Muscle layer of colon (tissue), 2 donors: ENCODE results near the gene HMG20A.
A peak's percentile ranks its signal among the peaks of the same experiment; 100 is the strongest.

Experiments
- H3K27ac ChIP-seq: one replicate; pipeline ENCODE4 v1.7.0; 2013; ENCODE audit warnings: low read depth, mild to moderate bottlenecking, low read length, moderate library complexity
- H3K27me3 ChIP-seq, 2 donors: one replicate each; pipeline ENCODE4 v1.7.0; 2013; ENCODE audit warnings: low read length in 2 of 2, mild to moderate bottlenecking in 2 of 2; ENCODE audit not compliant: insufficient read depth in 2 of 2, control insufficient read depth in 1 of 2
- H3K36me3 ChIP-seq: one replicate; pipeline ENCODE4 v1.7.0; 2013; ENCODE audit warnings: mild to moderate bottlenecking, low read length; ENCODE audit not compliant: insufficient read depth
- H3K4me1 ChIP-seq: one replicate; pipeline ENCODE4 v1.7.0; 2013; ENCODE audit warnings: mild to moderate bottlenecking, low read length; ENCODE audit not compliant: insufficient read depth
- H3K4me3 ChIP-seq, 2 donors: one replicate each; pipeline ENCODE4 v1.7.0; 2013; ENCODE audit warnings: low read length in 2 of 2, low read depth in 1 of 2, mild to moderate bottlenecking in 1 of 2, moderate library complexity in 1 of 2
- H3K9ac ChIP-seq: one replicate; pipeline ENCODE4 v1.7.0; 2013; ENCODE audit warnings: low read length
- H3K9me3 ChIP-seq: one replicate; pipeline ENCODE4 v1.7.0; 2013; ENCODE audit warnings: mild to moderate bottlenecking, low read length
- donor health status: abdominal sarcoma.
- donor health status: Adenocarcinoma of cecum.

HMG20A gene

GRCh38 chr15:77420610-77421369, at the start of gene HMG20A:
HMG20A (plus strand) TSS chr15:77420888; CDS start chr15:77458408, 37,520 bp downstream.
- H3K36me3 ChIP-seq: no peaks in the 10 kb centered on the region
- H3K4me3 ChIP-seq: peak within 1 kb of the TSS; percentile 61 to 89
- no peaks in the 10 kb centered on the region for H3K9me3 ChIP-seq
- H3K4me1 ChIP-seq: peaks cover 29% of the 10 kb centered on the region
- peak within 1 kb of the TSS; percentile 86 for H3K9ac ChIP-seq
- H3K27ac ChIP-seq: peak within 1 kb of the TSS; percentile 77
- no peaks in the 10 kb centered on the region for H3K27me3 ChIP-seq

- Histone ChIP-seq H3K9ac (no peak overlapping the region), H3K36me3 (no peaks in the 10 kb centered on the region), H3K27ac (no peak overlapping the region), H3K4me3 (no peak overlapping the region), H3K27me3 (no peaks in the 10 kb centered on the region), H3K4me1 (no peaks in the 10 kb centered on the region), H3K9me3 (no peaks in the 10 kb centered on the region)
Observed at GRCh38 chr15:77371850-77372563, 48.7 kb upstream of the HMG20A start.

GRCh38 chr15:77373441-77373840, 47.2 kb upstream of the HMG20A start:
- Histone ChIP-seq H3K4me1 (no peaks in the 10 kb centered on the region), H3K9me3 (no peaks in the 10 kb centered on the region)

GRCh38 chr15:77375133-77375532, 45.6 kb upstream of the HMG20A start:
- Histone ChIP-seq H3K9ac (no peak overlapping the region), H3K27ac (no peak overlapping the region), H3K36me3 (no peaks in the 10 kb centered on the region), H3K4me1 (no peaks in the 10 kb centered on the region), H3K27me3 (no peaks in the 10 kb centered on the region), H3K4me3 (no peak overlapping the region), H3K9me3 (no peaks in the 10 kb centered on the region)

More at GRCh38 chr15:77373441-77373840, 47.2 kb upstream of the HMG20A start:
- H3K9ac ChIP-seq: no peak overlapping the region
- no peaks in the 10 kb centered on the region for H3K36me3 ChIP-seq
- H3K27me3 ChIP-seq: no peaks in the 10 kb centered on the region
- H3K4me3 ChIP-seq: no peak overlapping the region
- no peak overlapping the region for H3K27ac ChIP-seq

GRCh38 chr15:77376770-77377169, 43.9 kb upstream of the HMG20A start:
- H3K36me3 ChIP-seq: no peaks in the 10 kb centered on the region
- H3K9ac ChIP-seq: no peak overlapping the region
- no peaks in the 10 kb centered on the region for H3K9me3 ChIP-seq
- no peaks in the 10 kb centered on the region for H3K4me1 ChIP-seq
- H3K27ac ChIP-seq: no peak overlapping the region
- no peaks in the 10 kb centered on the region for H3K27me3 ChIP-seq
- H3K4me3 ChIP-seq: no peak overlapping the region

- Histone ChIP-seq H3K27me3 (no peaks in the 10 kb centered on the region), H3K9me3 (no peaks in the 10 kb centered on the region), H3K36me3 (no peaks in the 10 kb centered on the region), H3K9ac (no peak overlapping the region), H3K4me1 (peaks cover 5% of the 10 kb centered on the region), H3K27ac (no peak overlapping the region), H3K4me3 (no peak overlapping the region)
Observed at GRCh38 chr15:77380033-77380432, 40.7 kb upstream of the HMG20A start.

GRCh38 chr15:77384086-77384485, 36.6 kb upstream of the HMG20A start:
- Histone ChIP-seq H3K4me3 (no peak overlapping the region), H3K9me3 (no peaks in the 10 kb centered on the region), H3K27me3 (no peaks in the 10 kb centered on the region), H3K36me3 (no peaks in the 10 kb centered on the region), H3K9ac (no peak overlapping the region), H3K27ac (no peak overlapping the region), H3K4me1 (peaks cover 5% of the 10 kb centered on the region)

GRCh38 chr15:77384589-77385359, 35.9 kb upstream of the HMG20A start:
- Histone ChIP-seq H3K4me3 (no peak overlapping the region), H3K27me3 (no peaks in the 10 kb centered on the region), H3K36me3 (no peaks in the 10 kb centered on the region), H3K9me3 (no peaks in the 10 kb centered on the region), H3K9ac (no peak overlapping the region), H3K4me1 (peaks cover 7% of the 10 kb centered on the region), H3K27ac (no peak overlapping the region)

GRCh38 chr15:77386626-77387025, 34.1 kb upstream of the HMG20A start:
- H3K4me3 ChIP-seq: no peak overlapping the region
- no peaks in the 10 kb centered on the region for H3K36me3 ChIP-seq
- H3K9ac ChIP-seq: no peak overlapping the region
- peaks cover 25% of the 10 kb centered on the region for H3K4me1 ChIP-seq
- no peaks in the 10 kb centered on the region for H3K27me3 ChIP-seq
- no peaks in the 10 kb centered on the region for H3K9me3 ChIP-seq
- no peak overlapping the region for H3K27ac ChIP-seq

GRCh38 chr15:77387365-77388105, 33.2 kb upstream of the HMG20A start:
- Histone ChIP-seq H3K4me1 (peaks cover 28% of the 10 kb centered on the region), H3K9ac (no peak overlapping the region), H3K4me3 (no peak overlapping the region)

More at GRCh38 chr15:77387365-77388105, 33.2 kb upstream of the HMG20A start:
- H3K27me3 ChIP-seq: no peaks in the 10 kb centered on the region
- H3K9me3 ChIP-seq: no peaks in the 10 kb centered on the region
- no peaks in the 10 kb centered on the region for H3K36me3 ChIP-seq
- H3K27ac ChIP-seq: no peak overlapping the region
